GM21786 (cell line): Measurements from ENCODE around the gene CPA1.
A peak's percentile ranks its signal among the peaks of the same experiment; 100 is the strongest.

Source experiments
- ATAC-seq: cut with Tn5 transposase; IDR thresholded peaks from one replicate; pipeline ENCODE4 v1.9.1; 2021; ENCODE audit not compliant: unreplicated experiment

Gene CPA1

GRCh38 chr7:130353196-130353595 lies 27.1 kb upstream of the CPA1 start:
- ATAC-seq = no peak

GRCh38 chr7:130356121-130356875 lies 24.0 kb upstream of the CPA1 start:
- ATAC-seq = no peak

- no peak for ATAC-seq
These were observed 23.2 kb upstream of the CPA1 start for GRCh38 chr7:130356876-130357611.

GRCh38 chr7:130358471-130358870 lies 21.8 kb upstream of the CPA1 start:
- no peak for ATAC-seq

- no peak for ATAC-seq
These were observed 20.9 kb upstream of the CPA1 start for GRCh38 chr7:130359276-130359857.

GRCh38 chr7:130360518-130360917 lies 19.8 kb upstream of the CPA1 start:
- ATAC-seq = no peak

- no peak for ATAC-seq
These were observed 18.6 kb upstream of the CPA1 start for GRCh38 chr7:130361681-130362080.

GRCh38 chr7:130362251-130362816 lies 18.0 kb upstream of the CPA1 start:
- no peak for ATAC-seq

GRCh38 chr7:130363026-130363847 lies 17.1 kb upstream of the CPA1 start:
- no peak for ATAC-seq

- no peak for ATAC-seq
These were observed 15.8 kb upstream of the CPA1 start for GRCh38 chr7:130364451-130364850.

GRCh38 chr7:130365088-130365487 lies 15.2 kb upstream of the CPA1 start:
- no peak for ATAC-seq

GRCh38 chr7:130365511-130366441 lies 14.5 kb upstream of the CPA1 start:
- peak; percentile 48 for ATAC-seq

GRCh38 chr7:130366564-130366963 lies 13.7 kb upstream of the CPA1 start:
- no peak for ATAC-seq

- ATAC-seq = no peak
These were observed 13.1 kb upstream of the CPA1 start for GRCh38 chr7:130367088-130367755.

- no peak for ATAC-seq
These were observed 12.2 kb upstream of the CPA1 start for GRCh38 chr7:130367836-130368746.

GRCh38 chr7:130369110-130369711 lies 11.1 kb upstream of the CPA1 start:
- no peak for ATAC-seq

GRCh38 chr7:130369831-130370550 lies 10.3 kb upstream of the CPA1 start:
- ATAC-seq = no peak
